ENCODE results near the gene MPPED1.

DNA sequence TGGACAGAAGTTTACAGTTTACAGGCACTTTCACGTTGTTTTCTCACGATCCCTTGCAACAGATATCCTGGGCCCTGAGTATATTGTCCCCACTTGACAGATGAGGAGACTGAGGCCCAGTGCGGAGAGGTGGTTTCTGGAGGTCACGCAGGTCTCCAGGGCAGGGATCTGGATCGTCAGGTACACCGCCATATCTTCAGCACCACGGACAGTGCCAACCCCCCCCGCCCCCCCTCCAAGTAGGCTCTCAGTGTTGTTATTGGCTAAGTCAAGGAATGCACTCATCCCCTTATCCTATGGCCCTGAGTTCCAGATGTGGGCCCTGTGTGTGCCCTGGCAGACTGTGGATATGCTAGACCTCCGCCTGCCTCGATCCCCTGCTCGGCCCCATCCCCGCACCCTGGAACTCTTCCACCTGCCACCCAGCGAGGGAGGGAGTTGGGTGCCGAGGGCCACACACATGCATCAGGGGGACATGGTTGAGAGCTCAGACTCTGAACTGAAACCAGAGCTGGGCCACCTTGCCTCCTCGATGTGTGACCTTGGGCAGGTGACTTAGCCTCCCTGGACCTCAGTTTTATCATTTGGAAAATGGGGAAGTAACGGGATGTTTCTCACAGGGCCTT, 37.5 kb downstream of the MPPED1 start:
- TF ChIP-seq, protein P1, sequence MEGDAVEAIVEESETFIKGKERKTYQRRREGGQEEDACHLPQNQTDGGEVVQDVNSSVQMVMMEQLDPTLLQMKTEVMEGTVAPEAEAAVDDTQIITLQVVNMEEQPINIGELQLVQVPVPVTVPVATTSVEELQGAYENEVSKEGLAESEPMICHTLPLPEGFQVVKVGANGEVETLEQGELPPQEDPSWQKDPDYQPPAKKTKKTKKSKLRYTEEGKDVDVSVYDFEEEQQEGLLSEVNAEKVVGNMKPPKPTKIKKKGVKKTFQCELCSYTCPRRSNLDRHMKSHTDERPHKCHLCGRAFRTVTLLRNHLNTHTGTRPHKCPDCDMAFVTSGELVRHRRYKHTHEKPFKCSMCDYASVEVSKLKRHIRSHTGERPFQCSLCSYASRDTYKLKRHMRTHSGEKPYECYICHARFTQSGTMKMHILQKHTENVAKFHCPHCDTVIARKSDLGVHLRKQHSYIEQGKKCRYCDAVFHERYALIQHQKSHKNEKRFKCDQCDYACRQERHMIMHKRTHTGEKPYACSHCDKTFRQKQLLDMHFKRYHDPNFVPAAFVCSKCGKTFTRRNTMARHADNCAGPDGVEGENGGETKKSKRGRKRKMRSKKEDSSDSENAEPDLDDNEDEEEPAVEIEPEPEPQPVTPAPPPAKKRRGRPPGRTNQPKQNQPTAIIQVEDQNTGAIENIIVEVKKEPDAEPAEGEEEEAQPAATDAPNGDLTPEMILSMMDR (conservative IDR thresholded peaks at IDR 0.05 in 1 of 2, IDR thresholded peaks at IDR 0.05 in 1 of 2; ENCODE audit: low read depth in 1 of 2, low read length in 2 of 2): no peak
- TF ChIP-seq EZH2 (IDR thresholded peaks at IDR 0.05; ENCODE audit: low read length, missing control alignments): no peak
